Endothelial cell (in vitro differentiated cells): Measurements from ENCODE around the gene SPHKAP. TPM values are rescaled to one million over a fixed set of nuclear protein-coding genes. Genes with fewer than 3 reads are reported as not detected.
"Not testable (repeated sequence)": the region's sequence is repeated elsewhere in the genome, so short reads cannot be mapped to it uniquely, and the experiment has no call there.

Experiments used
- DNase-seq: peaks from one replicate; pipeline ENCODE4 v3.0.0; 2021; ENCODE audit warnings: low spot score
- H3K27ac Mint-ChIP-seq: one replicate; pipeline ENCODE4 v1.8.0; 2021; ENCODE audit warnings: mixed read lengths, inconsistent platforms; ENCODE audit not compliant: unreplicated experiment
- H3K27me3 Mint-ChIP-seq: one replicate; pipeline ENCODE4 v1.8.0; 2021; ENCODE audit warnings: mild to moderate bottlenecking, moderate library complexity, mixed read lengths, inconsistent platforms; ENCODE audit not compliant: unreplicated experiment
- H3K36me3 Mint-ChIP-seq: one replicate; pipeline ENCODE4 v1.8.0; 2021; ENCODE audit warnings: mild to moderate bottlenecking, low read depth, mixed read lengths, inconsistent platforms; ENCODE audit not compliant: unreplicated experiment
- H3K4me1 Mint-ChIP-seq: one replicate; pipeline ENCODE4 v1.8.0; 2021; ENCODE audit warnings: mild to moderate bottlenecking, mixed read lengths, inconsistent platforms; ENCODE audit not compliant: unreplicated experiment
- H3K4me3 Mint-ChIP-seq: one replicate; pipeline ENCODE4 v1.8.0; 2021; ENCODE audit warnings: mild to moderate bottlenecking, mixed read lengths, inconsistent platforms; ENCODE audit not compliant: unreplicated experiment
- H3K9me3 Mint-ChIP-seq: one replicate; pipeline ENCODE4 v1.8.0; 2021; ENCODE audit warnings: mixed read lengths, inconsistent platforms; ENCODE audit not compliant: unreplicated experiment
- long read RNA-seq: library from polyadenylated mRNA; unstranded; transcript quantifications from one replicate; pipeline ENCODE4 v2.0.0, GENCODE V29; 2020; ENCODE audit not compliant: unreplicated experiment
- total RNA-seq: library from RNA; stranded (reverse); fragmentation: NEBNext Ultra II Directional; extraction: Animal tissue kit (Norgen Biotek cat#: 25700); gene quantifications from one replicate; pipeline ENCODE4 v1.2.1, GENCODE V29; 2021; ENCODE audit not compliant: unreplicated experiment
- TF ChIP-seq, protein P1 (sequence below): fragments of 200-600 bp; sonication (generic); IDR thresholded peaks from one replicate; pipeline ENCODE4 v1.5.0; 2021; ENCODE audit warnings: antibody characterized with exemption; ENCODE audit not compliant: unreplicated experiment

The SPHKAP gene, protein sequence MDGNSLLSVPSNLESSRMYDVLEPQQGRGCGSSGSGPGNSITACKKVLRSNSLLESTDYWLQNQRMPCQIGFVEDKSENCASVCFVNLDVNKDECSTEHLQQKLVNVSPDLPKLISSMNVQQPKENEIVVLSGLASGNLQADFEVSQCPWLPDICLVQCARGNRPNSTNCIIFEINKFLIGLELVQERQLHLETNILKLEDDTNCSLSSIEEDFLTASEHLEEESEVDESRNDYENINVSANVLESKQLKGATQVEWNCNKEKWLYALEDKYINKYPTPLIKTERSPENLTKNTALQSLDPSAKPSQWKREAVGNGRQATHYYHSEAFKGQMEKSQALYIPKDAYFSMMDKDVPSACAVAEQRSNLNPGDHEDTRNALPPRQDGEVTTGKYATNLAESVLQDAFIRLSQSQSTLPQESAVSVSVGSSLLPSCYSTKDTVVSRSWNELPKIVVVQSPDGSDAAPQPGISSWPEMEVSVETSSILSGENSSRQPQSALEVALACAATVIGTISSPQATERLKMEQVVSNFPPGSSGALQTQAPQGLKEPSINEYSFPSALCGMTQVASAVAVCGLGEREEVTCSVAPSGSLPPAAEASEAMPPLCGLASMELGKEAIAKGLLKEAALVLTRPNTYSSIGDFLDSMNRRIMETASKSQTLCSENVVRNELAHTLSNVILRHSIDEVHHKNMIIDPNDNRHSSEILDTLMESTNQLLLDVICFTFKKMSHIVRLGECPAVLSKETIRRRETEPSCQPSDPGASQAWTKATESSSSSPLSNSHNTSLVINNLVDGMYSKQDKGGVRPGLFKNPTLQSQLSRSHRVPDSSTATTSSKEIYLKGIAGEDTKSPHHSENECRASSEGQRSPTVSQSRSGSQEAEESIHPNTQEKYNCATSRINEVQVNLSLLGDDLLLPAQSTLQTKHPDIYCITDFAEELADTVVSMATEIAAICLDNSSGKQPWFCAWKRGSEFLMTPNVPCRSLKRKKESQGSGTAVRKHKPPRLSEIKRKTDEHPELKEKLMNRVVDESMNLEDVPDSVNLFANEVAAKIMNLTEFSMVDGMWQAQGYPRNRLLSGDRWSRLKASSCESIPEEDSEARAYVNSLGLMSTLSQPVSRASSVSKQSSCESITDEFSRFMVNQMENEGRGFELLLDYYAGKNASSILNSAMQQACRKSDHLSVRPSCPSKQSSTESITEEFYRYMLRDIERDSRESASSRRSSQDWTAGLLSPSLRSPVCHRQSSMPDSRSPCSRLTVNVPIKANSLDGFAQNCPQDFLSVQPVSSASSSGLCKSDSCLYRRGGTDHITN (N-terminal part only)
- total RNA-seq = 0.05 TPM
- long read RNA-seq = 0 reads

DNA sequence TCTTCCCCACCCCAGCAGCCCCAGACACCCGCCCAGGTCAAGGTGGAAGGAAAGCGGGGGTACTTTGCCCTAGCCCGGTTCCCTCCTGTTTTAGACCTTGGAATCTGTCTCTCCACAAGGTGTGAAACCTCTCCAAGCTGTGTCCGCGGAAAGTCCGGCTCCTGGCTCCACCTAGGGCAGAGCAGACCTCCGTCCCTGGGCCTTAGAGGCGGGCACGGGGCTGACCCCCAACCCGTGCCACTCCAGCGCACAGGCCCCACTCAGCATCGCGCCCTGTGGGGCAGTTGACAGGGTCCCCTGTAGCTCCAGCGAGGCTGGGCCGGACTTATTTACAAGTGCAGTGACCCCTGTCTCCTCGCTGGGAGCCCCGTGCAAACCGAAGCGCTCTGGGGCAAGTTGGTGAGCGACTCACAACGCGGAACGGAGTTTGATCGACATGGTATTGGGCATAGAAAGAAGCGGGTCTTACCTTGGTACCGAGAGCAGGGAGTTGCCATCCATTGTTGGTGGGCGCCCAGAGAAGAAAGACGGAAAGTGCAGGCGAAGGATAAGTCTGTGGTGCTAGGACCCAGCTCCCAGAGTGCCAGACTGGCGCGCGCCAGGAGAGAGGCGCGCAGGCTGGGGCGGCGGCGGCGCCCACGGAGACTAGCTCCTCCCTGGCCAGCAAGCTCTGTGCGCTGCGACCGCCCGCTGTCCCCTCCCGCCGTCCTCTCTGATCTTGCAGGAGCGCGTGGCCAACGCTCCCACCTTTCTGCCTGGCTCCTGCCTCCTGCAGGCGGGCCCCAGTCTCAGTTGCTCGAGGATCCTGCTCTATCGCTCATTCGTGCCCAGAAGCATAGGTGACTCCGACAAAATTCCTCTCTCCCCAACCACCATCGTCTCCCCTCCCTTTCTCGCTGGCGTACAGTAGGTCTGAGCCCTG lies at the start of gene SPHKAP:
Gene SPHKAP, minus strand, starts transcription at position 590 of the 922 bp plus-strand sequence. Its CDS starts 89 bp downstream, at position 501.
- DNase-seq = peak; percentile 34
- H3K27me3 Mint-ChIP-seq = peaks cover 12% of the 10 kb centered on the region

DNA sequence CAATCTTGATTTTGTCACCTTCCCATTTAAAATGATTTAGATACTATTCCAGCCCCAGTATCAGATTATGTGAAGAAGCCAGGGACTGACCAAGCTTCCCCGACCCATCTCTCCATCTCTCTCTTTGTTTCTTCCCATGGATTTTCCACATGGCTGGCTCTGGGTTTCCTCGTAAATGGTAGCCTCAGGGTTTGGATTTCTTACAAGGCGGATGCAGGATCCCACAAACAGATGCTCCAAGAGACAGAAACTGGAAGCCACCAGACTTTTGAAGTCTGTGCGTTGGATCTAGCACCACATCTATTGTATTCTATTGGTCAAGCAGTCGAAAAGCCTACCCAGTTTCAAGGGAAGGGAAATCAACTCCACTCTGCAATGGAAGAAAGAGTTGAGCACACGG lies 46.0 kb upstream of the SPHKAP start:
- no peak for DNase-seq
- Mint-ChIP-seq H3K4me3 (no peak overlapping the region), H3K9me3 (no peaks in the 10 kb centered on the region), H3K4me1 (no peaks in the 10 kb centered on the region), H3K36me3 (no peaks in the 10 kb centered on the region), H3K27me3 (no peaks in the 10 kb centered on the region), H3K27ac (no peak overlapping the region)
- TF ChIP-seq, protein P1, sequence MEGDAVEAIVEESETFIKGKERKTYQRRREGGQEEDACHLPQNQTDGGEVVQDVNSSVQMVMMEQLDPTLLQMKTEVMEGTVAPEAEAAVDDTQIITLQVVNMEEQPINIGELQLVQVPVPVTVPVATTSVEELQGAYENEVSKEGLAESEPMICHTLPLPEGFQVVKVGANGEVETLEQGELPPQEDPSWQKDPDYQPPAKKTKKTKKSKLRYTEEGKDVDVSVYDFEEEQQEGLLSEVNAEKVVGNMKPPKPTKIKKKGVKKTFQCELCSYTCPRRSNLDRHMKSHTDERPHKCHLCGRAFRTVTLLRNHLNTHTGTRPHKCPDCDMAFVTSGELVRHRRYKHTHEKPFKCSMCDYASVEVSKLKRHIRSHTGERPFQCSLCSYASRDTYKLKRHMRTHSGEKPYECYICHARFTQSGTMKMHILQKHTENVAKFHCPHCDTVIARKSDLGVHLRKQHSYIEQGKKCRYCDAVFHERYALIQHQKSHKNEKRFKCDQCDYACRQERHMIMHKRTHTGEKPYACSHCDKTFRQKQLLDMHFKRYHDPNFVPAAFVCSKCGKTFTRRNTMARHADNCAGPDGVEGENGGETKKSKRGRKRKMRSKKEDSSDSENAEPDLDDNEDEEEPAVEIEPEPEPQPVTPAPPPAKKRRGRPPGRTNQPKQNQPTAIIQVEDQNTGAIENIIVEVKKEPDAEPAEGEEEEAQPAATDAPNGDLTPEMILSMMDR = no peak

More for the DNA sequence above, at the start of gene SPHKAP:
- TF ChIP-seq, protein P1 = no peak
- Mint-ChIP-seq H3K27ac (no peak within 1 kb of the TSS), H3K4me1 (peaks cover 9% of the 10 kb centered on the region), H3K4me3 (peak within 1 kb of the TSS; percentile 89), H3K9me3 (no peaks in the 10 kb centered on the region), H3K36me3 (no peaks in the 10 kb centered on the region)

DNA sequence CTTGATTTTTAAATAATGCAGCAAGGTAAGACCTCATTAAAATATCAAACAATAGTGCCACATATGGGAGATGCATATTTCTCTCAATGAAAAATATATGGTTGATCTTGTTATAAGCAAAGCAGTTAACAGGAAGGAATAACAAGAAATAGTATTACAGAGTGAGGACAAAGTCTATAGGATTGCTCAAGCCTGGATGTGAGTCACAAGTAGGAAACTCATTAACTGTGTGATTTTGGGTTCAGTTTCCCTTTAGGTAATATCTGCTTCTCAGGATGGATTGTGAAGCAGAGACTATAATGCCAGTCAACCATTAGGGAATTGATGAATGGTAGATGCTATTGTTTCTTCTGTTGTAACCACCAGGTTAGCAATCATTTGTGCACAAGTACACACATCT lies 42.9 kb upstream of the SPHKAP start:
- Mint-ChIP-seq H3K27ac (no peak overlapping the region), H3K4me1 (no peaks in the 10 kb centered on the region), H3K27me3 (no peaks in the 10 kb centered on the region), H3K36me3 (no peaks in the 10 kb centered on the region), H3K9me3 (no peaks in the 10 kb centered on the region), H3K4me3 (no peak overlapping the region)
- DNase-seq = no peak
- TF ChIP-seq, protein P1 = no peak

DNA sequence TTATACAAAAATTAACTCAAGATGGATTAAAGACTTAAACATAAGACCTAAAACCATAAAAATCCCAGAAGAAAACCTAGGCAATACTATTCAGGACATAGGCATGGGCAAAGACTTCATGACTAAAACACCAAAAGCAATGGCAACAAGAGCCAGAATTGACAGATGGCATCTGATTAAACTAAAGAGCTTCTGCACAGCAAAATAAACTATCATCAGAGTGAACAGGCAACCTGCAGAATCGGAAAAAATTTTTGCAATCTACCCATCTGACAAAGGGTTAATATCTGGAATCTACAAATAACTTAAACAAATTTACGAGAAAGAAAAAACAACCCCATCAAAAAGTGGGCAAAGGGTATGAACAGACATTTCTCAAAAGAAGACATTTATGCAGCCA lies 37.1 kb upstream of the SPHKAP start:
- not testable (repeated sequence) for H3K36me3 Mint-ChIP-seq, H3K4me1 Mint-ChIP-seq, H3K4me3 Mint-ChIP-seq, H3K27me3 Mint-ChIP-seq, H3K27ac Mint-ChIP-seq, DNase-seq, H3K9me3 Mint-ChIP-seq
